Activated CD8-positive, alpha-beta memory T cell treated with anti-CD3 and anti-CD28 coated beads, Interleukin-2, amount 50 U/mL, for 1 hour (primary cell): ENCODE measurements around the gene AP4B1.

Experiments
- DNase-seq: peaks from one replicate; pipeline ENCODE4 v3.0.0-alpha.2; 2020; ENCODE audit errors: extremely low read depth

Gene AP4B1

DNA sequence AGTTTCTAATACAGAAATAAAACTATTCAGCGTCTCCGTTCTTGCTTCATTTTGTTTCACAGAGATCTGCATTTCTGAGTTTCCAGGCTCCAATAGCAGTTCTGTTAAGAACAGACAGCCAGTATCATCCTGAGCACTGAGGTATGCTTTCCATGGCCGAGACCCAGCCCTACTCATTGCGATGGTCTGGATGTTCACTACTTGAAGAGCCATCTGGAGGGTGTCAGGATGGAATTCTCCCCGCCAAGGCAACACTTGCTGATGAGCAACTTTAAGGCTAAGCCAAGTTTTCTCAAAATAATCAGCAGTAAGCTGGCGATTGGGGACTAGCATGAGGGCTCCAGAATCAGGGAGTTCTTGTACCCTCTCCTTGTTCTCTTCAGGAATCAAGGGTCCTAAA, 9.5 kb downstream of the AP4B1 start:
- DNase-seq, result no peak

DNA sequence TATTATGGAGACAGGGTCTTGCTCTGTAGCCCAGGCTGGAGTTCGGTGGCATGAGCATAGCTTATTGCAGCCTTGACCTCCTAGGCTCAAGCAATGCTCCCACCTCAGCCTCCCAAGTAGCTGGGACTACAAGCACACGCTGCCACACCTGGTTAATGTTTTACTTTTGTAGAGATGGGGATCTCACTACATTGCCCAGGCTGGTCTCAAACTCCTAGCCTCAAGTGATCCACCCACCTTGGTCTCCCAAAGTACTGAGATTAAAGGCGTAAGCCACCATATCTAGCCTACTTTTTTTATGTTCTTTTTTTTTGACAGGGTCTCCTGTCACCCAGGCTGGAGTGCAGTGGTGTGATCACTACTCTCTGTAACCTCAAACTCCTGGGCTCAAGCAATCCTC, 11.3 kb downstream of the AP4B1 start:
- no peak for DNase-seq

DNA sequence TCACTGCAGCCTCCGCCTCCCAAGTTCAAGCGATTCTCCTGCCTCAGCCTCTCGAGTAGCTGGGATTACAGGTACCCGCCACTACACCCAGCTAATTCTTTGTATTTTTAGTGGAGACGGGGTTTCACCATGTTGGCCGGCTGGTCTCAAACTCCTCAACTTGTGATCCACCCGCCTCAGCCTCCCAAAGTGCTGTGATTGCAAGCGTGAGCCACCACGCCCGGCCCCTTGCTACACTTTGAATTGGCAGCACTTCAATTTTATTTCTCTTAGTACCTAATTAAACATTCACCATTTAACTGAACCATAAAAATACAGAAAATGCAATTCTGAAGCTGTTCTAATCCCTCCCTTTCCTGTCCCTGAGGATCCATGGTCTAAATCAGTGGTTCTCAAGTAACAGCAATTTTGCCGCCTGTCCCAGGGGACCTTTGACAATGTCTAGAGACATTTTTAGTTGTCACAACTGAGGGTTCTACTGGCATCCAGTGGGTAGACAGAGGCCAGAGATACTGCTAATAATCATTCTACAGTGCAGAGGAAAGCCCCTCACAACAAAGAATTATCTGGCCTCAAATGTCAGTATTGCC, 12.9 kb downstream of the AP4B1 start:
- no peak for DNase-seq

DNA sequence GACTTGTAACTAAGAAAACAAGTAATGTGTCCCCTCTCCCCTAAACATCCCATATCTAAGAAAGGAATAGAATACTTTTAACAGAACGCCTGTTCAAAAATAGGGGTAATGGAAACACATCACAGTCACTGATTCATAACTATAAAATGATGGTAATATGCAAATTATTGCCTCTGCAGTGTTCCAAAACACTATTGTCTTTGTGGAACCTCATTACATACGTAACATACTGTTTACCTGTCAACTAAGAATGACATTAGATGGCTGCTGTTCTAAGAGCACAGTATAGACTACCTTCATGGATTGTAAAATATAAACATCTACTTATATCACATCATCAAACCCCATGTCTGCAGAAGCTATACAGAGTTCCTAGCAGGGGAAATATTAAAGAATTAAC, 13.8 kb downstream of the AP4B1 start:
- no peak for DNase-seq

DNA sequence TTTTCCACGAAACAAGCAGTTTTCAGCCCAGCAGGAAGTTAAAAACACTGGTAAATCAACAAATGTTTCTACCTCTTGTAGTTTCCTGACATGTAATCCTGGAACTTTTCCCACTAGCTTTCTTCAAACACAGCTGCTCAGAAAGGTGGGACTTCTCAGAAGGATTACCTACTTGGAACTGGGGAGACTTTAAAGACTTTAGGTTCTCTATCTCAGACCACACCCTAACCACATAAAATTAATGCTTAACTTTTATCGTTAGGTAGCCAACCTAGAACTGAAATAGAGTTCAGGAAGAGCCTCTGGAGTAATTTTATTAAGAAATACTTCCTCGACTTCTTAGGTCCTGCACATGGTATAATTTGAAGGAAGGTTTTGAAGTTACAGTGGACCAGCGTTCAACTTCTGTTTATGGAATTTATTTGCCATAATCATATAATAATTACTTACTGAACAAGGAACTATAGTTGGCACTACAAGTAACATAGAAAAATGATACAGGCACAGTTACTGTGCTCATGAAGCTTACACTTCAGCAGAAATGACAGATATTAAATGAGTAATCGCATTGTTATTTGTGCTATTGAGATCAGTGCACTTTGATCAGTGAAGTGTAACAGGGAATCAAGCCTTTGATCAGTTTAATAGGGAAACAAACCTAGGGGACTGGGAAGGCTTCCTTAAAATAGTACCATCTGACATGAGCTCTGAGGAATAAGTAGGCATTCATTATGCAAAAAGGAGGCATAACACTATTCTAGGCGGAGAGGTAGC, 17.0 kb downstream of the AP4B1 start, which contains the start of gene BCL2L15:
Gene BCL2L15, minus strand, starts transcription at position 180 of the 774 bp plus-strand sequence. CDS start 206 bp downstream, outside the sequence.
- DNase-seq, result no peak

DNA sequence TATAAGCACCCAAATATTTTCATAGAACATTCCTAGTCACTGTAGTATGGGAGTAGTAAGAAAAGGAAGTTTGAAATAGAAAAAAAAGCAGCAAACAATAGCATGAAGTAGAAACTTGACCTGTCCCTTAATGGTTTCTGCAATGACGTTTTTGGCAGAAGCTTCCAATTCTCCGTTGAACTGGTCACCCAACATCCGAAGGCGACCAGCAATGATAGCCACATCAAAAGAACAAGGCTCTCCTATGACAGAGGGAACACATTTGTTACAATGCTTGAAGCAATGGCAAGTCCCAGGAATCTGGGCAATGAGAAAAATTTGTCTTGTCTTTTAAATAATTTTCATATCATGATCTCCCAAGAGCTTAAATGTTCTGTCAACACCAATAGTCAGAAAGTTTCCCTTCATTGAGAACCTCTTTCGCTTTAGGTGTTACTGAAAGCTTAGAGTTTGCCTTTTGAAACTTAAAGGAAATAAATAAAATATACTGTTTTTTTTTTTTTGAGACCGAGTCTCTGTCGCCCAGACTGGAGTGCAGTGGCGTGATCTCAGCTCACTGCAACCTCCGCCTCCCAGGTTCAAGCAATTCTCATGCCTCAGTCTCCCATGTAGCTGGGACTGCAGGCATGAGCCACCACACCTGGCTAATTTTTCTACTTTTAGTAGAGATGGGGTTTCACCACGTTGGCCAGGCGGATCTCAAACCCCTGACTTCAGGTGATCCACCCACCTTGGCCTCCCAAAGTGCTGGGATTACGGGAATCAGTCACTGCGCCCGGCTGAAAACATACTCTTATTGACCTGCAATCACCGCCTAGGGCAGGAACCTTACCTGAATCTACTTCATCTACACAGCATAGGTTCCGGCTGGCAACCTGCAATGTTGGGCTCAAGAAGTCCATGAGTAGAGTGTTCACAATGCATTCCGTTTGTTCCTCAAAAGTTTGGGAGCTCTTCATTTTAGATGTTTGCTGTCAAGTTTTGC, 17.9 kb downstream of the AP4B1 start:
- no peak for DNase-seq

DNA sequence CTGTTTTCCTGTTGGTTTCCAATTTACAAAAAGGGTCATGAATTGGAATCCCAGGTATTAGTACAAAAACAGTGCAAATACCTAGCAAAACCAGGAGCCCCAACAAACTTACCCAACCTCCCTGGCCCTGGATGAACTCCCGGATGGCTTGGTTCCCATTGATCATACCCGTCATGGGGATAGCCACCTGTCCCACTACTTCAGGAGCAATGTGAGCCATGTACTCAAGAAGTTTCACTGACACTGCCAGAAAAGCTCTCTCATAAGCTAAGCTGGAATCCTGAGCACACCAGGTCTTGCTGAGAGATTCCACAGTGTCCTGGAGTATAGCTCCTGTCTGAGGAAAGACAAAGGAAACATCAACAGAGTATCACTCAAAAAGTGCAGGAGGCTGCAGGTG, 22.9 kb downstream of the AP4B1 start:
- DNase-seq, result no peak

DNA sequence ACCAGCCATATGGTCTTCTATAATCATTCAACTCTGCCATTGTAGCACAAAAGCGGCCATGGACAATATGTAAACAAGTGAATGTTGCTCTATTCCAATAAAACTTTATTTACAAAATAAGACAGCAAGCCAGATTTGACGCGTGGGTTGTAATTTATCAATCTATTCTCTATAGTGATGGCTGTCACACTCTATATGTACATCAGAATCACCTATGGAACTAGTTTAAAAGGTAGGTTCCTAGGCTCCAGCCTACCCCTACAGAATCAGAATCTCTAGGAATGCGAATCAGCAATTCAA, 24.9 kb downstream of the AP4B1 start:
- DNase-seq, result no peak

DNA sequence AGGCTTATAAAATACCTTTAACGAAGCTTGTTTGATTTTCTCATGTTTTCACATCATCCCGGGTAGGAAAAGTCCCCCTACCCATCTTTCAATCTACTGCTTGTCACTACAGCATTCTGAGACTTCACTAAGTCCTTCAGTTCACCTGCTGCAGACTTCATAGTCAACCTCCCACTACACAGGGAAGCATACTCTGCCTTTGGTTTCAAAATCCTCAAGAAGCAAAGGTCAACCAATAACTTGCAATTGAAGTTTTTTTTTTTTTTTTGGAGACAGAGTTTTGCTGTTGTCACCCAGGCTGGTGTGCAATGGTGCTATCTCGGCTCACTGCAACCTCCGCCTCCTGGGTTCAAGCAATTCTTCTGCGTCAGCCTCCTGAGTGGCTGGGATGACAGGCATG, 28.4 kb downstream of the AP4B1 start:
- no peak for DNase-seq

DNA sequence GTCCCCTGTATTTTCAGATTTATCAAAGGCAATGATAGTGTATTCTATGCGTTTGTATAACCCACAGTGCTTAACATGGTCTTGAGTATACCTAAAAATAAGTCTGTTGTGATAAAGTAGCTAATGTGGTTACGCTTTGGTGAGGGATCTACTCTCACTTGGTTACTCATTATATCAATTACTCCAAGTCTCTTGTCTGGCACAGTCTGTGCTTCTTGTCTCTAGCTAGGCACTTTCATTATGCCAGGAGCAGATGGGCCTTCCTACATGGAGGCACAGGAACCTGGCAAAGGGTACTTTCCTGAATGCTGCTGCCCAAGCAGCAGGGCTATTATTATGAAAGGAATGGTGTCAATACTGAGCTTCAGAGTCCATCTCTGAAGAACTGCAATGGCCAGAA, 28.9 kb downstream of the AP4B1 start:
- no peak for DNase-seq

DNA sequence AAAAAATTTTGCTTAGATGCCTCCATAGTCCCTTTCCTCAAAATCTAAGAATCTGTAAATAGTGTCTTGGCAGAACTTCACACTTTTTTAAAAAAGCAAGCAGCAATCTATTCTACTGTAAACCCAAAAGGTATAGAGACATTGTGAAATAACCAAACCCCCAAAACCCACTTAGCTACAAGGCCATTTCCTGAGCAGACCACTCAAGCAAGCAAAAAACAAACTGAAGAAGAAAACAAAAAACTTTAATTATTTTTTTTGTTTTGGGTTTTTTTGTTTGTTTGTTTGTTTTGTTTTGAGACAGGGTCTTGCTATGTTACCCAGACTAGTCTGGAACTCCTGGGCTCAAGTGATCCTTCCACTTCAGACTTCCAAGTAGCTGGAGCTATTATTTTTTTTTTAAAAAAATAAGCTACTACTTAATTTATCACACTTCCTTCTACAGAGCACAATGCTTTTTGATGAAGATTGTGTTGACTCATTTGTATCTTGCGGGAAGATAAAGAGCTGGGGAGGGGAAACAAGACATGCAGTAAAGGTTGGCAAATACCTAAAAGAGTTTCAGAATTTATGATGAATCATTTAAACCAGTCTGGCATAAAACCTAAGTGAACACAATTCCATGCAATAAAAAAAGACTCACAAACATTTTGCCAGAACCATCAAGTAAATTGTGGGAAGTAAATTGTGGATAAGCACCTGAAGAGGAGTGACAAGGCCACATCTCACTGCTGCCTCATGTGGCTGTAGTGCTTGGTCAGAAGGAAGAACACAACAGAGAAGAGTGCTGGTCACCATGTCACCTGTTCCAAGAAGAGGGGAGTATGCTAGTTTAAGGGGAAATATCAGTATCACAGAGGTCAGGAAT, 30.4 kb downstream of the AP4B1 start:
- DNase-seq, result no peak

DNA sequence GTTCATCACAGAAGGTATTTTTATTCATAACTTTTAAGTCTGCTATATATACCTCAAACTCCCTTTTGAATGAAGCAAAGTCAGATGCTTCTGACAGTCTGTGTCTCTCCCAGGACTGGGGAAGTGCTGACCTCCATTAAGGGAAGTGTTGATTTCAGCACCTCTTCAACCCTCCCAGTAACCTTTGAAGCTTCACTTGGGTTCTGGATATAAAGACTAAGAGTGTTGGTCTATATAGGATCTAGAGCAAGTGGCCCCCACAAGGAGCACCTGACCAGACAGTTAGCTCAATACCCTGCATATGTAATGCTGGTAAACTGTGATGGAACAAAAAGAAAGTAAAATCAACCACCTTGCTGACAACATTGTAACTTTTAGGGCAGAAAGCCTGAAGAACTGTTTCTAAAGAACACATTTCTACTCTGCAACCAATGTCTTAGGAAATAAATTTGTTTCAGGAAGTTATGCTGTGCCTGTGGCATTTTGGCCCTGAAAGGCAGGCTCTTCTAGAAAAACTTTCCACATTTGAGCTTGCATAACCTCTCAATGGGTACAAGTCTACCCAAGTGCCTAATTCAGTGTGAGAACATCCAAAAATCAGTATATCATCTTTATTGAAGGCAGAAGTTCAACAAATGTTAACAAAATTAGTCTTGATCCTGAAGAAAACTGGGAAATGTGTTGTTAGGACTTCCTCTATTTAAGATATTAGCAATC, 32.2 kb downstream of the AP4B1 start:
- DNase-seq, result no peak

DNA sequence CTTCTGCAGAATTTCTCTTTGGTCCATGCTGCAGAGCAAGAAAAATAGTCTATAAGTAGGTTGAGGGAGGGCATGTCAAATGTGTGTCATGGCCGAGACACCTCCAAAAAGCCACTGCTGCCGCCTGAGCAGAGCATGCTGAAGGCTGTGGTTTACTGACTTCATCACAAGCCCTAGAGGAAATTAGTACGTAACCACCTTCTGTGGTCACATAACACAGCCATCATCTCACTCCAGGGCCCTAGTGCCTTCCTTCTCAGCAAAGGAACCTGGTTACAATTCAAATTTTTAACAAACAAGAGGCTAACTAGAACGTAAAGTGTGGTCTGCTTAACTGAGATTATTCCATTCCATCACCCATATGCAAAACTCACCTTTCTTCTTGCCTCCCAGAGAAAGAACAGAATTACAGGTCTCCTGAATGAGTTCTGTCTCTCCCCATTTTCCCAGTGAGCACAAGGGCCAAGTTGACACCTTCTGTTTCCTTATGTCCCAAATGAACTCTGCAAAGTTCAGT, 32.9 kb downstream of the AP4B1 start, which contains the start of gene PTPN22:
Gene PTPN22, minus strand, starts transcription at position 116 of the 517 bp plus-strand sequence.
- DNase-seq, result peak; percentile 73

DNA sequence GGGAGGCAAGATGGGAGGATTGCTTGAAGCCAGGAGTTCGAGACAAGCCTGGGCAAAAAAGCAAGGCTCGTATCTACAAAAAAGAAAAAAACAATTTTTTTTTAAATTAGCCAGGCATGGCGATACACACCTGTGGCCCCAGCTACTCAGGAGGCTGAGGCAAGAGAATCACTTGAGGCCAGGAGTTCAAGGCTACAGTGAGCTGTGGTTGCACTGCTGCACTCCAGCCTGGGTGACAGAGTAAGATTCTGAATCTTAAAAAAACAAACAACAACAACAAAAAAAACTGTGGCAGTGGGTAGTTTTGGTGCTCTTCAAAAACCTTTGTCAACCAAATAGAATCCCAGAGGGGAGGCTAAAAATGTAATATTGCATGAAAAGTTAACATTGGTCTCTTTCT, 33.8 kb downstream of the AP4B1 start:
- no peak for DNase-seq

DNA sequence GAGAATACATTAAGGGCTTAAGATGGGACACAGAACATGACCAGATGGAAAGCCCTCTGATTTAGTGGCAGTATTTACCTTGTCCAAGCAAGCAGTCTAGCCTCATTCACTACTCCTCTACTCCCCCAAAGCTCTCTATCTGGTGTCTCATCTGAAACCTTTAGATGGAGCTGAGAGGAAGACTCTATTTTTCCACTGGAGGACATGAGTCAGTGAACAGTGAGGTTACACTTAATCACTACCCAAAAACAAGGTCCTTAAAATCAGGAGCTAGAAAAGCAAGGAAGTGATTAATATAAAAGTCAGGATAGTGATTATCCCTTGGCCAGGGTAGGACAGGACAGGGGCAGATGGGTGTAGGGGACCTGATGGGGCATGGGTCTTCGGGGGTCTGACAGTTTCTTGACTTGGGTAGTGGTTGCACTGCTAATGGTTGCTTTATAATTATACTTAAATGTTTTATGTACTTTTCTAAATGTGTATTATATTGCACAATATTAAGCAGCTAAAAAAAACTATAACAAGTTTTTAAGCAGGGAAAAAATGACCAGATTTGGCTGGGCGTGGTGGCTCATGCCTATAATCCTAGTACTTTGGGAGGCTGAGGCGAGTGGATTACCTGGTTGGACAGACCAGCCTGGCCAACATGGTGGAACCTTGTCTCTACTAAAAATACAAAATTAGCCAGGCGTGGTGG, 36.1 kb downstream of the AP4B1 start:
- DNase-seq, result no peak

DNA sequence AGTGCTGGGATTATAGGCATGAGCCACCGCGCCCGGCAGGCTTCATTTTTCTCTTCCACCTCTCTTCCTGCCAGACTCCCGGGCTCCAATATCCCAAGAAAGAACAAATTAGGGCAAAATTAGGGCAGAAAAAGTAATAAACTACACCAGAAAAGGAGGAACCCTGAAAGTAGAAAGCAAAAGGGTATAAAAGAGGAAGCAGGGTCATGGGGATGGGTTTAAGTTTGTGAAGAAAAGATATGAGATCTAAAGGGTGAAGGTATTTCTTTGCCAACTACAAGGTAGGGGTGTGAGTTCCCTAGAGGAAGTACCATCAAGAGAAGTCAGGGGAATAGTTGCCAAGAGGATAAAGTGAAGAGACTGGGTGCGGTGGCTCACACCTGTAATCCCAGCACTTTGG, 43.0 kb downstream of the AP4B1 start:
- DNase-seq, result no peak

DNA sequence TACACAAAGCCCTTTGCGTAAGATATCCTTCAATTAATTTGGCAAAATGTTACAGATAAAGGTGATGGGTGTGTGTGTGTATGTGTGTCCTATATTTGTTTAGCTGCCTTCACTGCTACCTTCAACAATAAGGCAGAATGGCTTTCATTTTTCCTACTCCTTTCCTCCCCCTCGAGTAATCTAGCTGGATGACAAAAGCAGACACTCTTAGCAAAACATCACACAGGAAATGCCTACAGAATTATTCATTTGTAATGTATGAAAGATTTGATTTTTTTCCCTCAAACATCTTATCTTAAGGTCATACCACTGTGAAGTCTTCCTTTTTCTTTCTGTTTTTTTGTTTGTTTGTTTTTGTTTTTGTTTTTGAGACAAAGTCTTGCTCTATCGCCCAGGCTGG, 43.7 kb downstream of the AP4B1 start:
- DNase-seq, result no peak

DNA sequence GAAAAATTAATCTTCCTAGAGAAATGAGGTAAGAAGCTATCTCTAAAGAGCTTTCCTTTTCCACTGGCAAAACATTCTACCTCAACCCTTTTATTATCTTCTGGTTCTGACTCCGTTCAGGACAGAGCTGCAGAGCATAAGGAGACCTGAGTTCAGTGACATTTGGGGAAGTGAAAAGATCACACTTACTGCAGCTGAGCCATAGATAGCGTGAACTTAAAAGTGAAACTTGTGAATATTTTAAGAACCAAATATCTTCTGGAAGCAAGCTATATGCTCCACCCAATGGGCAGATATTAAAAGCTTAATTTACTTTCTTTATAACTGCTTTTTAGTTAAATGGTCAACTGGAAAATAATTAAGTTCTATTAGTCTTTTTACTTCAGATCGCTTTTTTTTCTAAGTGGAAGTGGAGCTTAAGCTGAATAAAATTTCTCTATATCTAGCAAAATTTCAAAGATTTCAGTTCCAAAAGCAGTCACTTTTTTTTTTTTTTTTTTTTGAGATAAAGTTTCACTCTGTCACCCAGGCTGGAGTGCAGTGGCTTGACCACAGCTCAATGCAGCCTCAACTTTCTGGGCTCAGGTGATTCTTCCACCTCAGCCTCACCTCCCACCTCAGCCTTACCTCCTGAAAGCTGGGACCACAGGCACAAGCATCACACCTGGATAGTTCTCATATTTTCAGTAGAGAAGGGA, 45.0 kb downstream of the AP4B1 start:
- no peak for DNase-seq

DNA sequence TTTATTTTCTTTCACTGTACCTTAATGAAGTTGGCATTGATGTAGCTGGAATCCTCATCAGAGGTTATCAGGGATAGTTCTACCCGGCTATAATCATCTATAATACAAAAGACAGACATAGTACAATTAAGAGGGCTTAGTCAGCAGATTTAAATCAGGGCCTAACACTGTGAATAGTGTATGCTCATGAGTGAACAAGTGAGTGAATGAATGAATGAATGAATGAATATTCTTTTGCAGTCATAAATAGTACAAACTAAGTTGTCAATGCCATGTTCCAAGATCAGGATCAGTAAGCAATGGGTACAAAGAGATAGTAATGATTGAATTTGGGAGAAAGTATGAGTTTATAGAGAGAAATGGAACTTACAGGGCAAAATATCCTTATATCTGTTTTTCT, 45.6 kb downstream of the AP4B1 start:
- no peak for DNase-seq
